Measurements from ENCODE around the gene MLC1.

- TF ChIP-seq POLR2A (IDR thresholded peaks at IDR 0.05) (no peak), CTCF (IDR thresholded peaks at IDR 0.05) (no peak), POLR2AphosphoS5 (IDR thresholded peaks at IDR 0.05) (no peak)
These were observed 3.0 kb downstream of the MLC1 start for GRCh38 chr22:50082197-50082715.

Data from gastroesophageal sphincter (tissue), 3 donors.